Neural crest cell (in vitro differentiated cells): ENCODE data around the gene TBRG4. TPM values are rescaled to one million over a fixed set of nuclear protein-coding genes. Genes with fewer than 3 reads are reported as not detected.

Experiments used
- DNase-seq: peaks from one replicate; pipeline ENCODE4 v3.0.0; 2021; ENCODE audit warnings: low read depth, mixed read lengths, low spot score
- H3K27ac Mint-ChIP-seq: one replicate; pipeline ENCODE4 v1.8.0; 2021; ENCODE audit warnings: mild to moderate bottlenecking, mixed read lengths; ENCODE audit not compliant: unreplicated experiment
- H3K27me3 Mint-ChIP-seq: 2 replicates; pipeline ENCODE4 v1.8.0; 2021; ENCODE audit warnings: low read depth, mild to moderate bottlenecking, mixed read lengths
- H3K36me3 Mint-ChIP-seq: 2 replicates; pipeline ENCODE4 v1.8.0; 2021; ENCODE audit warnings: low read depth, mild to moderate bottlenecking, mixed read lengths
- H3K4me1 Mint-ChIP-seq: 2 replicates; pipeline ENCODE4 v1.8.0; 2021; ENCODE audit warnings: mixed read lengths
- H3K4me3 Mint-ChIP-seq: one replicate; pipeline ENCODE4 v1.8.0; 2021; ENCODE audit warnings: mild to moderate bottlenecking, mixed read lengths
- H3K9me3 Mint-ChIP-seq: 2 replicates; pipeline ENCODE4 v1.8.0; 2021; ENCODE audit warnings: mixed read lengths
- total RNA-seq: library from RNA; stranded (reverse); gene quantifications from 2 replicates; pipeline ENCODE4 v1.2.1, GENCODE V29; 2021
- TF ChIP-seq, protein P1 (sequence below): fragments of 200-600 bp; sonication (generic); conservative IDR thresholded peaks from 2 replicates; pipeline ENCODE4 v1.5.0; 2021; ENCODE audit warnings: antibody characterized with exemption, mild to moderate bottlenecking

TBRG4 gene
- total RNA-seq, 1 donor from 2014 or later, result 104 TPM

DNA sequence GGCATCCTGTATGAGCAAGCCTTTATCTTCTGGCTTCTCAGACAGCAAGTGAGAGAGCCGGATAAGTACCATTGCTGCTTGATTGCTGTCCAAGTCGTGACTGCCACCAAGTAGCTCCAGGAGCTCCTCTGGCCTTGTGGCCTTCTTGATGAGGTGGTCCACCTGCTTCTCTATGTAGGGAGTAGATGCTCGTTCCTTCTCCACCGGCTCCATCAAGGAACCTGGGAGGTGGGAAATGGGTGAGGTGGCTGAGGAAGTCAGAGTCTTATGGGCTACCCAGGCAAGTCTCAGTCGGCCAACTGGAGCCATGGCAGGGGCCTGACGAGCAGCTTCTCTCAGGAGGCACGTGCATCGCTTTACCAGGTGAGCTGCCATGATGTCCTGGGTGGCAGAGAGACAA is 2.6 kb downstream of the TBRG4 start:
- no peak overlapping the region for H3K27ac Mint-ChIP-seq
- H3K9me3 Mint-ChIP-seq, result no peaks in the 10 kb centered on the region

DNA sequence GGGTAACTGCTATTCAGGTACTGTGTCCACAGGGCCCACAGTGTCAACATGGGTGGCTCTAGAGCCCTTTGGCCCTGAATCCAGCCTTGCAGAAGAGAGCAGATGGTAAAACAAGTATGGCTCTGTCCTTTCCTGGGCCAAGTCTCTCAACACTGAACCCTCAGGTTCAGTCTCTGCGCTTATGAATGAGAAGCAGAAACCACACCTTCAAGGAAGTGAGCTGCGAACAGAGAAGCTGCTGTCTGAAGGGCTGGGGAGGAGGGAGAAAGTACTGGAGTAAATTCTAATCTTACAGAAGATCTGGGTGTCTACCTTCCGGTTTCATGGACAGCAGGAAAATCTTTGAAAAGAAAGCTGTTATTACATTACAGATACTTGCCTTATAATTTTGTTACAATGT is 4.1 kb downstream of the TBRG4 start:
- H3K36me3 Mint-ChIP-seq, result no peaks in the 10 kb centered on the region

More for the DNA sequence above, 2.6 kb downstream of the TBRG4 start:
- DNase-seq, result no peak
- Mint-ChIP-seq H3K4me3 (peak overlapping the region; percentile 81), H3K4me1 (peaks cover 34% of the 10 kb centered on the region), H3K27me3 (peaks cover 8% of the 10 kb centered on the region), H3K36me3 (no peaks in the 10 kb centered on the region)
- TF ChIP-seq, protein P1, sequence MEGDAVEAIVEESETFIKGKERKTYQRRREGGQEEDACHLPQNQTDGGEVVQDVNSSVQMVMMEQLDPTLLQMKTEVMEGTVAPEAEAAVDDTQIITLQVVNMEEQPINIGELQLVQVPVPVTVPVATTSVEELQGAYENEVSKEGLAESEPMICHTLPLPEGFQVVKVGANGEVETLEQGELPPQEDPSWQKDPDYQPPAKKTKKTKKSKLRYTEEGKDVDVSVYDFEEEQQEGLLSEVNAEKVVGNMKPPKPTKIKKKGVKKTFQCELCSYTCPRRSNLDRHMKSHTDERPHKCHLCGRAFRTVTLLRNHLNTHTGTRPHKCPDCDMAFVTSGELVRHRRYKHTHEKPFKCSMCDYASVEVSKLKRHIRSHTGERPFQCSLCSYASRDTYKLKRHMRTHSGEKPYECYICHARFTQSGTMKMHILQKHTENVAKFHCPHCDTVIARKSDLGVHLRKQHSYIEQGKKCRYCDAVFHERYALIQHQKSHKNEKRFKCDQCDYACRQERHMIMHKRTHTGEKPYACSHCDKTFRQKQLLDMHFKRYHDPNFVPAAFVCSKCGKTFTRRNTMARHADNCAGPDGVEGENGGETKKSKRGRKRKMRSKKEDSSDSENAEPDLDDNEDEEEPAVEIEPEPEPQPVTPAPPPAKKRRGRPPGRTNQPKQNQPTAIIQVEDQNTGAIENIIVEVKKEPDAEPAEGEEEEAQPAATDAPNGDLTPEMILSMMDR, result no peak

DNA sequence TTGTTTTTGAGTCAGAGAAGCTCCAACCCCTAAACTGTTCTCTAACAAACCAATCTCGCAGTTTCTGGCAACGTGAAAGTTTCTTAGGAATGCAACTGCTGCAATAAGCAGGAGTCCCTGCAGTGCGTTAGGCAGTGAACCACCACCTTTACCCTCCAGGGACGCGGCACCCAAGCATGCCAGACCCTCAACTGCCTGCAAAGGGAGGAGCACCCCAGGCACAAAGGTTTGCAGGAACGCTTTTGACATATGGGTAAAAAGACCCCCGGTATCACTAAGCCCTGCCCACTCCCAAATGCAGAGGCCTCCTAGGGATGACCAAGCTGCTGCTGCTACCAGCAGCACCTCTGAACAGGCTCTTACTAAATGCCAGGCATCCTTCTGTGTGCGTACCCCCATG is 4.7 kb downstream of the TBRG4 start:
- Mint-ChIP-seq H3K36me3 (no peaks in the 10 kb centered on the region), H3K27ac (no peak overlapping the region), H3K4me3 (no peak overlapping the region), H3K27me3 (no peaks in the 10 kb centered on the region), H3K4me1 (peaks cover 25% of the 10 kb centered on the region), H3K9me3 (no peaks in the 10 kb centered on the region)
- TF ChIP-seq, protein P1, result no peak
- no peak for DNase-seq

More for the DNA sequence above, 4.1 kb downstream of the TBRG4 start:
- DNase-seq, result no peak
- peak overlapping the region; percentile 68 for H3K4me3 Mint-ChIP-seq
- no peak overlapping the region for H3K27ac Mint-ChIP-seq
- H3K4me1 Mint-ChIP-seq, result peaks cover 28% of the 10 kb centered on the region
- H3K27me3 Mint-ChIP-seq, result no peaks in the 10 kb centered on the region
- TF ChIP-seq, protein P1, result no peak
- no peaks in the 10 kb centered on the region for H3K9me3 Mint-ChIP-seq

DNA sequence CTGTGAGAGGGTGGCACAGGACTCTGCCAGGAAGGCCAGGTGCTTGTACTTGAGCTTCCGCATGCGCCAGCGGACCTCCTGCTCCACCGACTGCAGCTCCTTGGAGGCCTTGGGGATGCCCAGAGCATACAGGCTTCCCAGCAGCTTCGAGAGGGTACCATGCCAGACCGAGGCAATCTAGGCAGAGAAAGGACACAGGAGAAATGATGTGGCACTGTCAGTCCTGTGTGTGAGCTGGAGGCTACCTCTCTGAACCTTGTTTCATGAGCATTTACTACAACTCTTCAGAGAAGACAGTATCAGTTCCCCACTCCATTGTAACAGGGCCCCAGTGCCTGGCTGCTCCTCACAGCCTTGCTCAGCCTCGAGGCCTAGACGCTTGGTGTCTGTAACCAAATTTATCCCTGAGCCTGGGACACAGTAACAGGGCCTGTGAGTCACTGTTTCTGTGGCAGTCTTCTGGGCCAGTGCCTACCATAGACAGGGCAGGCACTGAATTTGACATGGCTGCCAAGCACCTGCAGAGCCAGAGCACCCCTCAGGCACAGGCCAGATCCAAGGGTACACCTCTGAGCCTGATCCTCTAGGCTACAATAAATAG is 5.8 kb downstream of the TBRG4 start:
- no peak for DNase-seq
- Mint-ChIP-seq H3K27me3 (no peaks in the 10 kb centered on the region), H3K4me3 (no peak overlapping the region), H3K9me3 (no peaks in the 10 kb centered on the region), H3K27ac (no peak overlapping the region), H3K4me1 (peaks cover 19% of the 10 kb centered on the region), H3K36me3 (no peaks in the 10 kb centered on the region)
- TF ChIP-seq, protein P1, result no peak

DNA sequence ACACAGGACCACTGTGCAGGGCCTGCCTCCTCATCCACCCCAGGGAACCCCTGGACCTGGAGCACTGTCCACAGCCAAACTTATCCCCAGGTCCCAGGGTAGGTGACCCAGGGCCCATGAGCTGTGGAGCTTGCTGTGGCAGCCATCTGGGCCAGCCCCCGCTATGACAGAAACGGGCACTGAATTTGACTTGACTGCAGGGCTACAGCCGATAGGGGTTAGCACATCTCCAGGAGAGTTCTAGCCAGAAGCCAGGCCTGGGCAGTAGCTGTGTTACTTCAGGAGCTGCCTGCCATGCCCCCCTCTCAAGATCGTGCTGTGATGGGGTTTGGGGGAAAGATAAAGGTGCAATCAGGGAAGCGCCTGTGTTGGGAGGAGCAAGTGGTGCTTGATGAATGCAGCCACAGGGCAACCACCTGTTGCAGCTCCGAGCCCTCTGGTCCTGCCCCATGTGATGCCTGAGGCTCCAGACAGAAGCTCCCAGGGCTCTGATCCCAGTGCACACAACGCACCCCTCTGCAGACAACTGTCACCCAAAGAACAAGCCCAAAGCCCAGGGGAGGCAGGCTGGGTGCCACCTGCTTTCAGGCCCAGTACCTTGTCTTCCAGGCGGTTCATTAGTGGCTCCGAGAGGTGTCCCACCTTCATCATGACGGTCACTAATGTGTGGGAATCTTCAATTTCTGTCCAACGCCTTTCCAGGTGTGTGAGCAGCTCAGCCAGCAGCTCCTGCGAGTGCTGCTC is 6.5 kb downstream of the TBRG4 start:
- Mint-ChIP-seq H3K27me3 (no peaks in the 10 kb centered on the region), H3K27ac (no peak overlapping the region), H3K36me3 (no peaks in the 10 kb centered on the region), H3K9me3 (no peaks in the 10 kb centered on the region), H3K4me3 (no peak overlapping the region), H3K4me1 (peaks cover 14% of the 10 kb centered on the region)
- DNase-seq, result no peak
- TF ChIP-seq, protein P1, result no peak
